ENCODE results near the gene POU6F2.

DNA sequence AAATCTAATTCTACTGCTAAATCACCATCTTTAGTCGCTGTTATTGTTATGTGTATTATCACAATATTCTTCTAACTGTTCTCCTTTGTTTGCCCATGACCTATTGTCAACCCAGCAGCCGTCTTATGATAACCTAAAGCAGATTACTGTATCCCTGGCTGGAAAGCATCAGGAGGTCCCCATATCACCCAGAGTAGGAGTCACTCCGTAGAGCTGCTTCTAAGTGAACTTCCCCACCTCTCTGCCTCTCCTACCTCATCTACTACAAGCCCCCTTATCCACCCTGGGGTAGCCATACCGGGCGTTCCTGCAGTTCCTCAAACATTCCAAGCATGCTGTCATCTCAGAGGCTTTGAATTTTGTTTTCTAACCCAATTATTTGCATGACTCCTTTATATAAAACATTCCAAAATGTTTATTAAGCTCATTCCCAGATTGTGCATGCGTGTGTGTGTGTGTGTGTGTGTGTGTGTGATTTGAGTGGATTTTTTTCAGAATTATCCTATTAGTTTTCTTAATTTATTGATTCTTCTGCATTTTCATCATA is 39.7 kb downstream of the POU6F2 start:
- TF ChIP-seq, protein P1, sequence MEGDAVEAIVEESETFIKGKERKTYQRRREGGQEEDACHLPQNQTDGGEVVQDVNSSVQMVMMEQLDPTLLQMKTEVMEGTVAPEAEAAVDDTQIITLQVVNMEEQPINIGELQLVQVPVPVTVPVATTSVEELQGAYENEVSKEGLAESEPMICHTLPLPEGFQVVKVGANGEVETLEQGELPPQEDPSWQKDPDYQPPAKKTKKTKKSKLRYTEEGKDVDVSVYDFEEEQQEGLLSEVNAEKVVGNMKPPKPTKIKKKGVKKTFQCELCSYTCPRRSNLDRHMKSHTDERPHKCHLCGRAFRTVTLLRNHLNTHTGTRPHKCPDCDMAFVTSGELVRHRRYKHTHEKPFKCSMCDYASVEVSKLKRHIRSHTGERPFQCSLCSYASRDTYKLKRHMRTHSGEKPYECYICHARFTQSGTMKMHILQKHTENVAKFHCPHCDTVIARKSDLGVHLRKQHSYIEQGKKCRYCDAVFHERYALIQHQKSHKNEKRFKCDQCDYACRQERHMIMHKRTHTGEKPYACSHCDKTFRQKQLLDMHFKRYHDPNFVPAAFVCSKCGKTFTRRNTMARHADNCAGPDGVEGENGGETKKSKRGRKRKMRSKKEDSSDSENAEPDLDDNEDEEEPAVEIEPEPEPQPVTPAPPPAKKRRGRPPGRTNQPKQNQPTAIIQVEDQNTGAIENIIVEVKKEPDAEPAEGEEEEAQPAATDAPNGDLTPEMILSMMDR (IDR thresholded peaks at IDR 0.05; ENCODE audit: insufficient read depth, low read length), result no peak
- TF ChIP-seq, protein P2, sequence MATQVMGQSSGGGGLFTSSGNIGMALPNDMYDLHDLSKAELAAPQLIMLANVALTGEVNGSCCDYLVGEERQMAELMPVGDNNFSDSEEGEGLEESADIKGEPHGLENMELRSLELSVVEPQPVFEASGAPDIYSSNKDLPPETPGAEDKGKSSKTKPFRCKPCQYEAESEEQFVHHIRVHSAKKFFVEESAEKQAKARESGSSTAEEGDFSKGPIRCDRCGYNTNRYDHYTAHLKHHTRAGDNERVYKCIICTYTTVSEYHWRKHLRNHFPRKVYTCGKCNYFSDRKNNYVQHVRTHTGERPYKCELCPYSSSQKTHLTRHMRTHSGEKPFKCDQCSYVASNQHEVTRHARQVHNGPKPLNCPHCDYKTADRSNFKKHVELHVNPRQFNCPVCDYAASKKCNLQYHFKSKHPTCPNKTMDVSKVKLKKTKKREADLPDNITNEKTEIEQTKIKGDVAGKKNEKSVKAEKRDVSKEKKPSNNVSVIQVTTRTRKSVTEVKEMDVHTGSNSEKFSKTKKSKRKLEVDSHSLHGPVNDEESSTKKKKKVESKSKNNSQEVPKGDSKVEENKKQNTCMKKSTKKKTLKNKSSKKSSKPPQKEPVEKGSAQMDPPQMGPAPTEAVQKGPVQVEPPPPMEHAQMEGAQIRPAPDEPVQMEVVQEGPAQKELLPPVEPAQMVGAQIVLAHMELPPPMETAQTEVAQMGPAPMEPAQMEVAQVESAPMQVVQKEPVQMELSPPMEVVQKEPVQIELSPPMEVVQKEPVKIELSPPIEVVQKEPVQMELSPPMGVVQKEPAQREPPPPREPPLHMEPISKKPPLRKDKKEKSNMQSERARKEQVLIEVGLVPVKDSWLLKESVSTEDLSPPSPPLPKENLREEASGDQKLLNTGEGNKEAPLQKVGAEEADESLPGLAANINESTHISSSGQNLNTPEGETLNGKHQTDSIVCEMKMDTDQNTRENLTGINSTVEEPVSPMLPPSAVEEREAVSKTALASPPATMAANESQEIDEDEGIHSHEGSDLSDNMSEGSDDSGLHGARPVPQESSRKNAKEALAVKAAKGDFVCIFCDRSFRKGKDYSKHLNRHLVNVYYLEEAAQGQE (IDR thresholded peaks at IDR 0.05; ENCODE audit: insufficient replicate concordance, low read depth), result no peak
- TF ChIP-seq SPI1 (IDR thresholded peaks at IDR 0.05; ENCODE audit: borderline replicate concordance, low read depth) (no peak), GABPA (IDR thresholded peaks at IDR 0.05; ENCODE audit: low read depth) (no peak)

All from HL-60 (cell line).